SIG-M5 (cell line): ENCODE results near the gene CDC14A.

ENCODE experiments used
- DNase-seq: peaks from one replicate; lab custom pipeline; 2025; lab: John Stamatoyannopoulos, UW

The CDC14A gene

GRCh38 chr1:100449477-100449876, 97.2 kb downstream of the CDC14A start:
- no peak for DNase-seq

- no peak for DNase-seq
Measured at GRCh38 chr1:100452641-100453040, 100.3 kb downstream of the CDC14A start.

- DNase-seq: no peak
Measured at GRCh38 chr1:100455478-100456072, 103.3 kb downstream of the CDC14A start.

- DNase-seq: no peak
Measured at GRCh38 chr1:100456880-100457279, 104.6 kb downstream of the CDC14A start.

- DNase-seq: no peak
Measured at GRCh38 chr1:100457683-100458082, 105.4 kb downstream of the CDC14A start.

GRCh38 chr1:100458661-100459357, 106.5 kb downstream of the CDC14A start:
- no peak for DNase-seq

GRCh38 chr1:100459358-100460114, 107.2 kb downstream of the CDC14A start:
- no peak for DNase-seq

- no peak for DNase-seq
Measured at GRCh38 chr1:100461222-100461621, 108.9 kb downstream of the CDC14A start.

- no peak for DNase-seq
Measured at GRCh38 chr1:100462326-100463025, 110.2 kb downstream of the CDC14A start.

- DNase-seq: peak; percentile 22
Measured at GRCh38 chr1:100463791-100464424, 111.6 kb downstream of the CDC14A start.

GRCh38 chr1:100469578-100469977, 117.3 kb downstream of the CDC14A start:
- no peak for DNase-seq

- no peak for DNase-seq
Measured at GRCh38 chr1:100474834-100475233, 122.5 kb downstream of the CDC14A start.

GRCh38 chr1:100476735-100477290, 124.5 kb downstream of the CDC14A start:
- no peak for DNase-seq

- DNase-seq: no peak
Measured at GRCh38 chr1:100478816-100479215, 126.5 kb downstream of the CDC14A start.

GRCh38 chr1:100479620-100480338, 127.5 kb downstream of the CDC14A start:
- no peak for DNase-seq

GRCh38 chr1:100481303-100481702, 129.0 kb downstream of the CDC14A start:
- no peak for DNase-seq

- DNase-seq: no peak
Measured at GRCh38 chr1:100482167-100482566, 129.9 kb downstream of the CDC14A start.

GRCh38 chr1:100482748-100483147, 130.4 kb downstream of the CDC14A start:
- no peak for DNase-seq

- no peak for DNase-seq
Measured at GRCh38 chr1:100483230-100483629, 130.9 kb downstream of the CDC14A start.

- DNase-seq: no peak
Measured at GRCh38 chr1:100485855-100486258, 133.6 kb downstream of the CDC14A start.
